ENCODE results near the gene FGGY.

Gene FGGY

GRCh38 chr1:59401581-59401980 lies 104.7 kb downstream of the FGGY start:
- TF ChIP-seq CTCF (IDR thresholded peaks at IDR 0.05; ENCODE audit: low read depth, low read length, missing control alignments): no peak
- no peak for DNase-seq (ENCODE audit: low read depth)
- no peak overlapping the region for H3K4me3 ChIP-seq (ENCODE audit: low read depth, low read length)

GRCh38 chr1:59404796-59405195 lies 107.9 kb downstream of the FGGY start:
- H3K4me3 ChIP-seq (ENCODE audit: low read depth, low read length): no peak overlapping the region
- no peak for DNase-seq (ENCODE audit: low read depth)
- no peak for TF ChIP-seq CTCF (IDR thresholded peaks at IDR 0.05; ENCODE audit: low read depth, low read length, missing control alignments)

- H3K4me3 ChIP-seq (ENCODE audit: low read depth, low read length): no peak overlapping the region
- no peak for DNase-seq (ENCODE audit: low read depth)
- TF ChIP-seq CTCF (IDR thresholded peaks at IDR 0.05; ENCODE audit: low read depth, low read length, missing control alignments): no peak
Measured at GRCh38 chr1:59406437-59407164, 109.7 kb downstream of the FGGY start.

GRCh38 chr1:59408608-59409240 lies 111.8 kb downstream of the FGGY start:
- DNase-seq (ENCODE audit: low read depth): no peak
- H3K4me3 ChIP-seq (ENCODE audit: low read depth, low read length): no peak overlapping the region
- no peak for TF ChIP-seq CTCF (IDR thresholded peaks at IDR 0.05; ENCODE audit: low read depth, low read length, missing control alignments)

GRCh38 chr1:59409549-59409948 lies 112.7 kb downstream of the FGGY start:
- TF ChIP-seq CTCF (IDR thresholded peaks at IDR 0.05; ENCODE audit: low read depth, low read length, missing control alignments): no peak
- no peak for DNase-seq (ENCODE audit: low read depth)
- H3K4me3 ChIP-seq (ENCODE audit: low read depth, low read length): no peak overlapping the region

- no peak for DNase-seq (ENCODE audit: low read depth)
- TF ChIP-seq CTCF (IDR thresholded peaks at IDR 0.05; ENCODE audit: low read depth, low read length, missing control alignments): no peak
- no peak overlapping the region for H3K4me3 ChIP-seq (ENCODE audit: low read depth, low read length)
Measured at GRCh38 chr1:59409986-59410385, 113.1 kb downstream of the FGGY start.

GRCh38 chr1:59410457-59410856 lies 113.6 kb downstream of the FGGY start:
- DNase-seq (ENCODE audit: low read depth): no peak
- TF ChIP-seq CTCF (IDR thresholded peaks at IDR 0.05; ENCODE audit: low read depth, low read length, missing control alignments): no peak

More at GRCh38 chr1:59410457-59410856, 113.6 kb downstream of the FGGY start:
- H3K4me3 ChIP-seq (ENCODE audit: low read depth, low read length): no peak overlapping the region
